ENCODE results near the gene MIP. TPM values are rescaled to one million over a fixed set of nuclear protein-coding genes. Genes with fewer than 3 reads are reported as not detected.

MIP gene
- total and polyA plus RNA-seq, 2 of the 13 experiments (the other 11 are each of a cell fraction or from before 2014, with no cell fraction given) = not detected

DNA sequence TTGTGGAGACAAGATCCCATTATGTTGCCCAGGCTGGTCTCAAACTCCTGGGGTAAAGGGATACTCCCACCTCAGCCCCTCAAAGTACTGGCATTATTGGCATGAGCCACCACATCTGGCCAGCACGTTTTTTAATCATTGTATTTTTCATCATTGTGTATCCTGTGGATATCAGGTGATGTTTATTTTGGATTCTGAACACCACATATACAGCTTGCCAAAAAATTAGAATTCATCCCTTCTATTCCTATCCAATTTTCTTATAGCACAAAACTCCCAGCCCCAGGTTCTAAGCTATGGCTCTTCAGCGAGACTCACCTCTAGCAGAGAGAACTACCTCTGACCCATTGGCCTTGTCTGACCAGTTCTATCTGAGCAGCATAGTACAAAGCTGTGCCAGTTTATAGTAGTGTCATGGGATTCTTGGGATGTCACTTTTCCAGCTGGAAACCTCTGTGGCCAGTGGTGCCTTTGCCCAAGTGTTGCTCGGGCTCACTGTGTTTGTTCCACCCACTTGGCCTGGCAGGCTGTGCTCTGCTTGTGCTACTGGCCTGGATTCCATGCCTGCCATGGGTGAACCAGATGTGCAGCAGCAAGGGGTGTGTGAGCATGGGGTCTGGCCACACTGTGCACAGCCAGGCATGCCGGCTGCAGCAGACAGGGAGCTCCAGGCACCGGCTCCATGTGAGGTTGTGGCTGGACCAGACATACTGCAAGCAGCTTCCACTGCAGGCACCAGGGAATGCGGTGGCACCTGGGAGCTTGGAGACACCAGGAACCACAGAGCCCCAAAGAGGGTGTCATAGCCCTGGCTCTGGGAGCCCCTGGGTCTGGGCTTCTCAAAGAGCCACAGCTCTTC is 42.4 kb downstream of the MIP start (continued):
- TF ChIP-seq ZNF562 (CRISPR knock-in tag; IDR thresholded peaks at IDR 0.05; ENCODE audit: borderline replicate concordance) (no peak), SOX5 (CRISPR knock-in tag; IDR thresholded peaks at IDR 0.05; ENCODE audit: borderline replicate concordance) (no peak), LBX2 (CRISPR knock-in tag; IDR thresholded peaks at IDR 0.05; ENCODE audit: borderline replicate concordance) (no peak)

GRCh38 chr12:56410768-56411167 is 43.7 kb downstream of the MIP start:
- ChIA-PET POLR2A (no interaction called here), CTCF (ENCODE audit: low intra/inter-chr PET ratio, low total read pairs) (no interaction called here)
- ATAC-seq = no peak
- Histone ChIP-seq H3K4me1 (ENCODE audit: insufficient read depth, low read length) (peaks cover 13% of the 10 kb centered on the region), H3K36me3 (replicated peaks in 1 of 2; ENCODE audit: control insufficient read depth in 1 of 2, insufficient read depth in 2 of 2, low read length in 2 of 2) (no peaks in the 10 kb centered on the region), H3K79me2 (ENCODE audit: insufficient read depth, low read length) (no peaks in the 10 kb centered on the region), H3K4me2 (ENCODE audit: low read depth, low read length) (no peak overlapping the region), H2AFZ (ENCODE audit: low read length) (no peak overlapping the region), H3K4me3 (replicated peaks in 1 of 3; ENCODE audit: insufficient read depth in 1 of 3, low read depth in 2 of 3, low read length in 3 of 3) (no peak overlapping the region), H3K27me3 (ENCODE audit: control insufficient read depth in 1 of 2, insufficient read depth in 2 of 2, low read length in 2 of 2) (no peaks in the 10 kb centered on the region), H4K20me1 (ENCODE audit: insufficient read depth, low read length) (no peaks in the 10 kb centered on the region), H3K27ac (ENCODE audit: extremely low read length, insufficient read depth, low read length) (no peak overlapping the region), H3K9ac (ENCODE audit: insufficient read depth, low read depth, low read length) (no peak overlapping the region), H3K9me3 (ENCODE audit: low read length) (no peaks in the 10 kb centered on the region)
- intact Hi-C loops (cut with micrococcal nuclease; ENCODE audit: unreplicated experiment) = no loop called here
- no peak for DNase-seq (ENCODE audit: low spot score)
- no peak for FAIRE-seq
- in situ Hi-C loops (cut with HindIII; ENCODE audit: extremely low pct_ligation_motif_present, low pct_unique_long_range_greater_than_20kb) = no loop called here
- no TSS peak for BruUV-seq (replicated peaks)
- no CpG with 5 or more reads among the region's 4 CpGs for WGBS (ENCODE audit: low lambda C conversion rate)
- TF ChIP-seq CBFB (CRISPR knock-in tag; IDR thresholded peaks at IDR 0.05) (no peak), ZNF619 (CRISPR knock-in tag; IDR thresholded peaks at IDR 0.05) (no peak), HOXA3 (CRISPR knock-in tag; IDR thresholded peaks at IDR 0.05) (no peak), ZNF317 (CRISPR knock-in tag; IDR thresholded peaks at IDR 0.05) (no peak), ZNF616 (CRISPR knock-in tag; IDR thresholded peaks at IDR 0.05; ENCODE audit: low read depth) (no peak), ESRRA (CRISPR knock-in tag; IDR thresholded peaks at IDR 0.05; ENCODE audit: low read depth) (no peak), TARDBP (CRISPR knock-in tag; IDR thresholded peaks at IDR 0.05) (no peak), SPEN (CRISPR knock-in tag; IDR thresholded peaks at IDR 0.05; ENCODE audit: low read depth) (no peak), TAF1 (CRISPR knock-in tag; IDR thresholded peaks at IDR 0.05) (no peak), ZNF879 (CRISPR knock-in tag; IDR thresholded peaks at IDR 0.05) (no peak), POLR2AphosphoS5 (IDR thresholded peaks at IDR 0.05; ENCODE audit: low read depth, low read length) (no peak), PAF1 (CRISPR knock-in tag; IDR thresholded peaks at IDR 0.05) (no peak), NFIB (CRISPR knock-in tag; IDR thresholded peaks at IDR 0.05; ENCODE audit: borderline replicate concordance) (no peak), GABPB1 (CRISPR knock-in tag; IDR thresholded peaks at IDR 0.05) (no peak)
- TF ChIP-seq, protein P1, sequence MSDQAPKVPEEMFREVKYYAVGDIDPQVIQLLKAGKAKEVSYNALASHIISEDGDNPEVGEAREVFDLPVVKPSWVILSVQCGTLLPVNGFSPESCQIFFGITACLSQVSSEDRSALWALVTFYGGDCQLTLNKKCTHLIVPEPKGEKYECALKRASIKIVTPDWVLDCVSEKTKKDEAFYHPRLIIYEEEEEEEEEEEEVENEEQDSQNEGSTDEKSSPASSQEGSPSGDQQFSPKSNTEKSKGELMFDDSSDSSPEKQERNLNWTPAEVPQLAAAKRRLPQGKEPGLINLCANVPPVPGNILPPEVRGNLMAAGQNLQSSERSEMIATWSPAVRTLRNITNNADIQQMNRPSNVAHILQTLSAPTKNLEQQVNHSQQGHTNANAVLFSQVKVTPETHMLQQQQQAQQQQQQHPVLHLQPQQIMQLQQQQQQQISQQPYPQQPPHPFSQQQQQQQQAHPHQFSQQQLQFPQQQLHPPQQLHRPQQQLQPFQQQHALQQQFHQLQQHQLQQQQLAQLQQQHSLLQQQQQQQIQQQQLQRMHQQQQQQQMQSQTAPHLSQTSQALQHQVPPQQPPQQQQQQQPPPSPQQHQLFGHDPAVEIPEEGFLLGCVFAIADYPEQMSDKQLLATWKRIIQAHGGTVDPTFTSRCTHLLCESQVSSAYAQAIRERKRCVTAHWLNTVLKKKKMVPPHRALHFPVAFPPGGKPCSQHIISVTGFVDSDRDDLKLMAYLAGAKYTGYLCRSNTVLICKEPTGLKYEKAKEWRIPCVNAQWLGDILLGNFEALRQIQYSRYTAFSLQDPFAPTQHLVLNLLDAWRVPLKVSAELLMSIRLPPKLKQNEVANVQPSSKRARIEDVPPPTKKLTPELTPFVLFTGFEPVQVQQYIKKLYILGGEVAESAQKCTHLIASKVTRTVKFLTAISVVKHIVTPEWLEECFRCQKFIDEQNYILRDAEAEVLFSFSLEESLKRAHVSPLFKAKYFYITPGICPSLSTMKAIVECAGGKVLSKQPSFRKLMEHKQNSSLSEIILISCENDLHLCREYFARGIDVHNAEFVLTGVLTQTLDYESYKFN (CRISPR knock-in tag; conservative IDR thresholded peaks at IDR 0.05) = no peak
- TF ChIP-seq, protein P2, sequence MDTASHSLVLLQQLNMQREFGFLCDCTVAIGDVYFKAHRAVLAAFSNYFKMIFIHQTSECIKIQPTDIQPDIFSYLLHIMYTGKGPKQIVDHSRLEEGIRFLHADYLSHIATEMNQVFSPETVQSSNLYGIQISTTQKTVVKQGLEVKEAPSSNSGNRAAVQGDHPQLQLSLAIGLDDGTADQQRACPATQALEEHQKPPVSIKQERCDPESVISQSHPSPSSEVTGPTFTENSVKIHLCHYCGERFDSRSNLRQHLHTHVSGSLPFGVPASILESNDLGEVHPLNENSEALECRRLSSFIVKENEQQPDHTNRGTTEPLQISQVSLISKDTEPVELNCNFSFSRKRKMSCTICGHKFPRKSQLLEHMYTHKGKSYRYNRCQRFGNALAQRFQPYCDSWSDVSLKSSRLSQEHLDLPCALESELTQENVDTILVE (CRISPR knock-in tag; IDR thresholded peaks at IDR 0.05) = no peak
- TF ChIP-seq, protein P3, sequence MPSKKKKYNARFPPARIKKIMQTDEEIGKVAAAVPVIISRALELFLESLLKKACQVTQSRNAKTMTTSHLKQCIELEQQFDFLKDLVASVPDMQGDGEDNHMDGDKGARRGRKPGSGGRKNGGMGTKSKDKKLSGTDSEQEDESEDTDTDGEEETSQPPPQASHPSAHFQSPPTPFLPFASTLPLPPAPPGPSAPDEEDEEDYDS (CRISPR knock-in tag; IDR thresholded peaks at IDR 0.05) = no peak

Measured in HepG2 (cell line).